Endothelial cell of umbilical vein (primary cell): ENCODE measurements around the gene UBP1. TPM values are rescaled to one million over a fixed set of nuclear protein-coding genes. Genes with fewer than 3 reads are reported as not detected.

Experiments
- BruUV-seq: library from RNA; stranded (reverse); fragments of 400-500 nt; replicated peaks from 2 replicates; lab custom pipeline; 2021; lab: Mats Ljungman, UMichigan
- CTCF ChIA-PET: fragments of 300-600, 350-600 bp; sonication (Branson Sonifier 250); formaldehyde crosslinking; loops from one replicate; lab custom pipeline; 2021; ENCODE audit warnings: antibody characterized with exemption, inconsistent platforms; lab: Charles Lee
- POLR2A ChIA-PET: fragments of 300-600, 350-600 bp; sonication (Branson Sonifier 250); formaldehyde crosslinking; loops from one replicate; lab custom pipeline; 2021; ENCODE audit warnings: antibody characterized with exemption, inconsistent platforms; lab: Charles Lee
- DNase-seq: peaks from one replicate; pipeline ENCODE4 v3.0.0-alpha.2; 2011; ENCODE audit warnings: low read depth, low spot score
- FAIRE-seq: peaks from 2 replicates; lab custom pipeline; 2011; peaks lifted over from hg19 to GRCh38; lab: Jason Lieb, UNC
- H2AFZ ChIP-seq: 2 replicates; pipeline ENCODE4 v1.6.0; 2012; ENCODE audit warnings: low read depth, low read length, control low read depth, inconsistent platforms
- H3K27ac ChIP-seq: 2 replicates; pipeline ENCODE4 v1.5.1; 2011; ENCODE audit warnings: low read depth, mild to moderate bottlenecking, control low read depth, low read length, moderate library complexity; ENCODE audit not compliant: insufficient read depth
- H3K27me3 ChIP-seq, 2 experiments: 2 replicates each; pipeline versions ENCODE4 v1.6.0 to v1.6.1; 2011; ENCODE audit warnings: low read length in 2 of 2, mixed read lengths in 1 of 2; ENCODE audit not compliant: control insufficient read depth in 2 of 2, insufficient read depth in 2 of 2
- H3K36me3 ChIP-seq, 2 experiments: 2 replicates in 1 of 2; 3 replicates in 1 of 2; pipeline ENCODE4 v1.5.1; 2011; ENCODE audit warnings: low read length in 2 of 2, mild to moderate bottlenecking in 1 of 2, moderate library complexity in 1 of 2; ENCODE audit not compliant: control insufficient read depth in 2 of 2, insufficient read depth in 2 of 2; ENCODE audit errors: extremely low read depth in 1 of 2
- H3K4me1 ChIP-seq: 3 replicates; pipeline ENCODE4 v1.5.1; 2011; ENCODE audit warnings: mild to moderate bottlenecking, low read length; ENCODE audit not compliant: control insufficient read depth, insufficient read depth; ENCODE audit errors: extremely low read depth
- H3K4me2 ChIP-seq: 2 replicates; pipeline ENCODE4 v1.6.1; 2011; ENCODE audit warnings: low read length, control low read depth, mixed read lengths; ENCODE audit not compliant: insufficient read depth
- H3K4me3 ChIP-seq, 3 experiments: fragments of 200-600 bp in 1 of 3; sonication (generic), shearing (Covaris generic) in 1 of 3; replicated peaks in 1 of 3; 2 replicates each; pipeline ENCODE4 v1.5.1; 2011 to 2016; ENCODE audit warnings: control low read depth in 3 of 3, low read length in 3 of 3, mild to moderate bottlenecking in 2 of 3, inconsistent platforms in 1 of 3, low read depth in 1 of 3, moderate library complexity in 1 of 3; ENCODE audit not compliant: insufficient read depth in 1 of 3
- H3K79me2 ChIP-seq: 2 replicates; pipeline ENCODE4 v1.6.0; 2012; ENCODE audit warnings: low read length, inconsistent platforms; ENCODE audit not compliant: control insufficient read depth, insufficient read depth
- H3K9ac ChIP-seq: replicated peaks from 2 replicates; pipeline ENCODE3; 2011; ENCODE audit warnings: low read length, control low read depth; ENCODE audit not compliant: insufficient read depth; ENCODE audit errors: extremely low read depth
- H3K9me1 ChIP-seq: replicated peaks from 3 replicates; pipeline ENCODE4 v1.6.0; 2011; ENCODE audit warnings: mild to moderate bottlenecking, low read length; ENCODE audit not compliant: control insufficient read depth, insufficient read depth; ENCODE audit errors: extremely low read depth
- H3K9me3 ChIP-seq: replicated peaks from 2 replicates; pipeline ENCODE4 v1.5.1; 2012; ENCODE audit warnings: low read length, inconsistent platforms; ENCODE audit not compliant: control insufficient read depth, insufficient read depth
- H4K20me1 ChIP-seq: replicated peaks from 2 replicates; pipeline ENCODE3; 2011; ENCODE audit warnings: mild to moderate bottlenecking, low read length; ENCODE audit not compliant: control insufficient read depth, insufficient read depth; ENCODE audit errors: extremely low read depth
- CTCF ChIP-seq, 2 donors: IDR thresholded peaks; 1 replicate in 1 of 2; 2 replicates in 1 of 2; pipeline ENCODE4 v1.5.1; 2011; ENCODE audit warnings: low read length in 2 of 2, mild to moderate bottlenecking in 2 of 2, moderate library complexity in 2 of 2, control low read depth in 1 of 2, inconsistent platforms in 1 of 2, low read depth in 1 of 2; ENCODE audit not compliant: insufficient read depth in 1 of 2; ENCODE audit errors: extremely low read depth in 1 of 2
- EZH2 ChIP-seq: IDR thresholded peaks from 2 replicates; pipeline ENCODE4 v1.6.1; 2012; ENCODE audit warnings: borderline replicate concordance, low read depth, mild to moderate bottlenecking, moderate library complexity, low read length, inconsistent platforms; ENCODE audit not compliant: severe bottlenecking
- FOS ChIP-seq: IDR thresholded peaks from 2 replicates; pipeline ENCODE4 v1.6.1; 2011; ENCODE audit warnings: mild to moderate bottlenecking, low read length, moderate library complexity, borderline replicate concordance; ENCODE audit not compliant: insufficient read depth
- GATA2 ChIP-seq: IDR thresholded peaks from 2 replicates; pipeline ENCODE4 v1.7.0; 2011; ENCODE audit warnings: low read depth, mild to moderate bottlenecking, moderate library complexity, mixed read lengths, low read length; ENCODE audit not compliant: insufficient read length, insufficient read depth
- JUN ChIP-seq: IDR thresholded peaks from 2 replicates; pipeline ENCODE4 v1.6.1; 2011; ENCODE audit warnings: borderline replicate concordance, low read depth; ENCODE audit not compliant: insufficient read length, insufficient read depth
- MAX ChIP-seq: IDR thresholded peaks from 2 replicates; pipeline ENCODE4 v1.6.1; 2011; ENCODE audit not compliant: insufficient read depth, insufficient read length
- MYC ChIP-seq: IDR thresholded peaks from one replicate; pipeline ENCODE4 v1.6.1; 2011; ENCODE audit warnings: mild to moderate bottlenecking, low read depth, low read length
- POLR2A ChIP-seq: IDR thresholded peaks from 2 replicates; pipeline ENCODE4 v1.6.1; 2012; ENCODE audit warnings: low read depth, mild to moderate bottlenecking, control low read depth, low read length
- POLR2AphosphoS5 ChIP-seq: IDR thresholded peaks from 2 replicates; pipeline ENCODE4 v1.6.1; 2012; ENCODE audit warnings: low read depth, mild to moderate bottlenecking, control low read depth, low read length, moderate library complexity; ENCODE audit not compliant: insufficient read depth
- dilution Hi-C: fragments of 300-500 bp; cut with MboI; formaldehyde crosslinking; loops from one replicate; pipeline ENCODE4 v1.15.0; 2019; ENCODE audit warnings: low sequenced_read_pairs; ENCODE audit not compliant: extremely low pct_ligation_motif_present
- intact Hi-C: fragments of 100-400 bp; cut with micrococcal nuclease; formaldehyde crosslinking; loops from one replicate; pipeline ENCODE4 v1.10.0; 2022
- polyA plus RNA-seq, 4 experiments: library from polyadenylated mRNA; depleted of rRNA in 3 of 4; stranded (reverse) in 3 of 4; unstranded in 1 of 4; fragments of >200 nt; gene quantifications; 2 replicates each; pipeline versions ENCODE4 v1.2.1 to v1.2.3, GENCODE V29; 2011 to 2012; ENCODE audit warnings: missing spikeins in 1 of 4
- total RNA-seq: library from RNA; stranded (reverse); gene quantifications from 2 replicates; pipeline ENCODE4 v1.2.3, GENCODE V29; 2021

The UBP1 gene
- total and polyA plus RNA-seq, 2 donors (not counting 3 experiments of a cell fraction or from before 2014, with no cell fraction given), result 60.2 to 90.5 TPM

GRCh38 chr3:33394403-33395054 lies 45.7 kb downstream of the UBP1 start:
- FAIRE-seq, result no peak
- H2AFZ ChIP-seq, result no peak overlapping the region
- H3K9me1 ChIP-seq, result no peaks in the 10 kb centered on the region
- H3K27me3 ChIP-seq, result no peaks in the 10 kb centered on the region
- BruUV-seq, result no TSS peak
- dilution Hi-C loops (no loop called here), intact Hi-C loops (loop anchor here (5.0 kb wide), 1 partner anchor 323 kb away; the partner anchor contains the start of gene CLASP2)
- DNase-seq, result no peak
- ChIA-PET POLR2A (no interaction called here), CTCF (interaction anchor here (0.9 to 1.4 kb wide), 5 partner anchors 22 to 393 kb away, joined by 3 to 5 read pairs (median 4); no protein-coding TSS in a partner anchor)
- no peaks in the 10 kb centered on the region for H4K20me1 ChIP-seq
- no peak for TF ChIP-seq EZH2
- TF ChIP-seq MYC, result no peak
- no peak for TF ChIP-seq POLR2A
- TF ChIP-seq JUN, result no peak
- no peak for TF ChIP-seq FOS
- no peak for TF ChIP-seq CTCF (IDR thresholded peaks at IDR 0.05; ENCODE audit: extremely low read depth in 1 of 2, insufficient read depth in 1 of 2, low read depth in 1 of 2, low read length in 2 of 2)
- no peak for TF ChIP-seq MAX
- no peak for TF ChIP-seq POLR2AphosphoS5
- TF ChIP-seq GATA2, result no peak
- H3K9ac ChIP-seq, result no peak overlapping the region
- H3K4me2 ChIP-seq, result no peak overlapping the region
- peaks cover 29% of the 10 kb centered on the region for H3K4me1 ChIP-seq
- H3K9me3 ChIP-seq, result no peaks in the 10 kb centered on the region
- no peak overlapping the region for H3K4me3 ChIP-seq
- H3K36me3 ChIP-seq, result peaks cover 22 to 55% of the 10 kb centered on the region in 2 experiments
- H3K27ac ChIP-seq, result no peak overlapping the region
- H3K79me2 ChIP-seq, result peaks cover 12% of the 10 kb centered on the region
